GM21360 (cell line): ENCODE measurements around the gene XAB2.

Source experiments
- ATAC-seq: cut with Tn5 transposase; IDR thresholded peaks from one replicate; pipeline ENCODE4 v1.9.1; 2021; ENCODE audit warnings: mild to moderate bottlenecking, moderate library complexity; ENCODE audit not compliant: unreplicated experiment

The XAB2 gene

DNA sequence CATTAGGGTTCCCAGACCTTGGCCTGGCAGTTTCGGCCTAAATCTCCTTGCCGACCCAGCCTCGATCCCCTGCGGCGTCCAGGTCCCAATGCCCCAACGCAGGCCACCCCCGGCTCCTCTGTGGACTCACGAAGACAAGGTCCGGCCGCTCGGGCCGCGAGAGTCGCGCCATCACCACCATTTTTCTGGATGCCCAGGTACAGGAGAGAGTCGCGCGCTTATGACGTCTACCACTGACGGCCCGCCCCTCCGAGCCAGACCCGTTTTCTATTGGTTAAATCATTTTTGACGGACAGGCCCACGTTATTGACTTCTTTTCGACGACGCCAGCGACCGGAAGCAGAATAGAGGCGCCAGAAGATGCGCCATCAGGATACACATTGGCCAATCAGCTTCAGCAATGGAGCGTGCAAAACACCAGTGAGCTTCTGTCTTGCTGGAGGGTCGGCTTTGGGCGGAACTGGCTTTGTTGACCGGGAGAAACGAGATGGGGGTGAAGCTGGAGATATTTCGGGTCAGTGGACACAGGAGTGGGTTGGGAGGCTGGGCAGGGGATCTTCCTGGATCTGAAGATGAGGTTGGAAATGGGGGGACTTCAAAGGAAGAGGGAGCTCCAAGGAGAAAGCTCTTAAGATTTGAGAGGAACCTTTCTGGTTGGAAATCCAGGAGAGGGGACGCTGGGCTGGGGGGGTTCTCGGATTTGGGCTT lies at the start of gene XAB2, which contains the start of gene PET100:
Gene XAB2 (minus strand): TSS at position 199 of the 708 bp plus-strand sequence. CDS start 18 bp downstream, at position 181.
Gene PET100 (plus strand): TSS at position 447 of the 708 bp plus-strand sequence. CDS start 41 bp downstream, at position 488.
- peak; percentile 85 for ATAC-seq

DNA sequence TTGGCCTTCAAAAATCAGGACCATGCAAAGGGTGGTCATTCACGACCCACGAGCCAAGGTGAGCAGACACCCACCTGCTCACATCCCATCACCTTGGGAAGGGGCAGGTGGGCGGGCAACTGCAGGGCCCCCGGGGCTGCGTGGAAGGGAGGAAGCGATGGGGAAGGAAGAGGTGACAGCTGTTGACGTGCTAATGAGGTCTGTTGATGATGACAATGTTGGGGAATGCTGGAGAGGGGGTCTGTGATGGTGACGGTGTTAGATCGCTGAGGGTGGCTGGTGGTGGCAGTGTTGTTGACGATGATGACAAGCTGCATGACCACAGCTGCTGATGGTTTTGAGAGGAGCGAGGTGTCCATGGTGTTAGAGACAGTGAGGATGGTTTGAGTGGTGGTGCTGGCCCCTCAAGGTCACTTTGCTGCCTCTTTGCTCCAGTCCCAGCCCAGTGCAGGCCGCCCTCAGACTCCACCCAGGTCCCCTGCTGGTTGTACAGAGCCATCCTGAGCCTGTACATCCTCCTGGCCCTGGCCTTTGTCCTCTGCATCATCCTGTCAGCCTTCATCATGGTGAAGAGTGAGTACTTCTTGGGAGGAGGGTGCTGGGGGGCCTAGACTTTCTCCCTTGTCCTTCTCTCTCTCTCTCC lies 48.4 kb upstream of the XAB2 start:
- ATAC-seq: no peak

DNA sequence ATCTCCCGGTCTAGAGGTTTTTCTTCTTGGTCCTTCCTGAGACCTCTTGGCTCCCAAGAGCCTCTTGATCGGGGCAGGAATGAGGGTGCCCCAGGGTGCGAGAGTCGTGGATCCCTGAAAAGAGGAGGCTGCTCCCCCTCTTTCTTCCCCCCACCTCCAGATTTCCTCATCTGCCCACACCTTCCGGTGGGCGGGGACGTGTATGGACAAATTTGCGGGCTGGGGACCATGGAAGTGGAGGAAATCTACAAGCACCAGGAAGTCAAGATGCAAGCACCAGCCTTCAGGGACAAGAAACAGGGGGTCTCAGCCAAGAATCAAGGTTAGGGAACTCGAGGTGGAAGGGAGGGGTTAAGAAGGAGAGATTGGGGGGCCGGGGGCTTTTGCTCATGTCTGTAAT lies 47.5 kb upstream of the XAB2 start, which contains the start of gene MCEMP1:
Gene MCEMP1 (plus strand): TSS at position 237 of the 400 bp plus-strand sequence. CDS start 31 bp downstream, at position 268.
- no peak for ATAC-seq

DNA sequence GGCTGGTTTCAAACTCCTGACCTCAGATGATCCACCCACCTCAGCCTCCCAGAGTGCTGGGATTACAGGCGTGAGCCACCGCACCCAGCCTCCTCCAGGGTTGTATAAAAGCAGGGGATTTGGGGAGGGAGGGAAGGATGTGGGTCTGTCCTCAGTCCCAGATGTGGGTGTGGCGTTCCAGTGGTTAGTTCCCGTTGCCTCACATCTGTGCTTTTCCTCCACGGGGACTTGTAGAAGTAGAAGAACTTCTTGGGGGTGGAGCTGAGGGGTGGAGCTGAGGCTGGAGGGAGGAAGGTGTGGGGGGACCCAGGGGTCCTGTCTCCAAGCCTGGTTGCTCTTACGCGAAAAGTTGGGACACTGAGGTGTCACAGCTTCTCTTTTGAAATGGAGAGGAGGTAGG lies 47.0 kb upstream of the XAB2 start:
- ATAC-seq: no peak

DNA sequence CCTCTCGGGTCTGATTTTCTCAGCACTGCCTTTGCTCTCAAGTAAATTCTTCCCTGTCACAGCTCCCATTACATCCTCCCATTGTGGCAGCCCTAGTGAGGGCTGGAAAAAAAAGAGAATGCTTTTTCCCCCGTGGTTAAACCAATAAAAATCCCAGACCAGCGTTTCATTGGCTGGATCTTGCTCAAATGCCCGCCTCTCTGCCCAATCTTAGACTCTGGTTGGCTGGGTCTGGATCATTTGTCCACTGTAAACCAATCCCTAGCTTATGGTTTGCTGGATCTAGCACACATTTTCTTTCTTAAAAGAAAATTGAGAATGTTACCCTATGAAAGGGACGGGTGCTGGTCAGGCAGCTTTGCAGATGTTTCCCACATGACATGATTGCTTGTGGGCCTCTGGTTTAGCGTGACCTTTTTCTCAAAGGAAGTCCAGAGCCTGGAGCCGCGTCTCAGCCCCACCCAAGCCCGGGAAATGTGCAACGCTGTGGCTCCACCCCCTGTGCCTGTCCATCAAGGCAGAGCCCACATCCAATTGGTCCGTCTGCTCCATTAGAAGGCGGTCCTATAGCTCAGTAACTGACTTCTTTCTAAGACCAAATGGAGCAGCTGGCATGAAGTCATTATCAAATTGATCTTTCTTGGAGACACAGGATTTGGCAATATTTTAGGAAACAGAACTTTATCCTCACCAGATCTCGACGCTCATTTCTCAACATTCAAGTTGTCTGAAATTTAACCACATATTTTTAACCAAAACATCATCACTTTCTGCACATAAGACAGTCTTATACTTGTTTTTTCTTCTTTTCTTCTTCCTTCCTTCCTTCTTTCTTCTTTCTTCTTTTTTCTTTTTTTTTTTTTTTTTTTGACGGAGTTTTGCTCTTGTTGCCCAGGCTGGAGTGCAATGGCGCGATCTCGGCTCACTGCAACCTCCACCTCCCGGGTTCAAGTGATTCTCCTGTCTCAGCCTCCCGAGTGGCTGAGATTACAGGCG lies 45.0 kb upstream of the XAB2 start:
- no peak for ATAC-seq

DNA sequence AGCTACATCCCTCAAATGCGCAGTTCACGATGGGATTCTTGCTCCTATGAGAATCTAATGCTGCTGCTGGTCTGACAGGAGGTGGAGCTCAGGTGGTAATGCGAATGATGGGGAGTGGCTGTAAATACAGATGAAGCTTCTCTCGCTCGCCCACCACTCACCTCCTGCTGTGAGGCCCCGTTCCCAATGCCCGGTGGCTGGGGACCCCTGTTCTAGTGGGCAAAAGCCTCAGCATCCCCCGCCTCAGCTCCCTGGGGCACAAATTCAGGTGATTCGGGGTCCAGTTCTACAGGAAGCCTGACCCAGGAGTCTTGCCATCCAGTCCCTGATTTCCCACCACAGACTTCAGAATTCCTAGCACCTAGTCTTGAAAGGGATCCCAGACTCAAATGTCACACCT lies 43.2 kb upstream of the XAB2 start:
- ATAC-seq: no peak

DNA sequence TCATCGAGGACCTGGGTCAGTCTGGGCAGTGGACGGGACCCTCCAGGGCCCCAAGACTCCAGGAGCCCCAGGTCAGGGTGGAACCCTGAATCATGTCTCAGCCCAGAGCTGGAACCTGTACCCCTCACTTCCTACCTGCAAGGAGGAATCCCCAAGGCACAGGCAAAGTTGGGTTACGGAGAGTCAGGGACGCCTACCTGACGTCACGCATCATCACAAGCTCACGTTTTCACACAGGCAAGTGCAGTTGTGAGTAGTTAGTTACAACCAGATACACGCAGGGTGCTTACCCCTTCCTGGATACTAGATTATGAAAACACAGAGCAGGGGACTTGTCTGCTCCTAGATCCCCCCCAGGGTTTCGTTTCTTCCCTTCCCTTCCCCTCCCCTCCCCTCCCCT lies 41.4 kb upstream of the XAB2 start:
- no peak for ATAC-seq

DNA sequence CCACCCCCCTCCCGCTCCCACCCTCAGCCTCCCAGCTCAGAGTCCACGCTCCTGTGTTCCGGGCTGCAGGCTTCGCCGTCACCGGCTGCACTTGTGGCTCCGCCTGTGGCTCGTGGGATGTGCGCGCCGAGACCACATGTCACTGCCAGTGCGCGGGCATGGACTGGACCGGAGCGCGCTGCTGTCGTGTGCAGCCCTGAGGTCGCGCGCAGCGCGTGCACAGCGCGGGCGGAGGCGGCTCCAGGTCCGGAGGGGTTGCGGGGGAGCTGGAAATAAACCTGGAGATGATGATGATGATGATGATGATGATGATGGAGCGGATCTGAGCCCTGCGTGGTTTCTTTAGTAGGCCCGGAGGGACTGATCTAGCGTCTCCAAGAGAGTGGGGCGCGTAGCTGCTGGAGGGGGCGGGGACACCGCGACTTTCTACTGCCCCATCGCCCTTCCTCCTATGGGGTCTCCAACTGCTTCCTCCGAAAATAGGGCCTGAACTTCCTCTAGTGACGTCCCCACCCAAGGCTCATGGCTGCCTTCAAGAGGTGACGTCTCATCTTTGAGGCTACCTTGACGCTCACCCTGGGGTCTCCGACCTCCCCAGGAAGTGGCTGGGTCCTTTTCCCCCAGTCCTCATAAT lies 40.9 kb upstream of the XAB2 start:
- no peak for ATAC-seq

DNA sequence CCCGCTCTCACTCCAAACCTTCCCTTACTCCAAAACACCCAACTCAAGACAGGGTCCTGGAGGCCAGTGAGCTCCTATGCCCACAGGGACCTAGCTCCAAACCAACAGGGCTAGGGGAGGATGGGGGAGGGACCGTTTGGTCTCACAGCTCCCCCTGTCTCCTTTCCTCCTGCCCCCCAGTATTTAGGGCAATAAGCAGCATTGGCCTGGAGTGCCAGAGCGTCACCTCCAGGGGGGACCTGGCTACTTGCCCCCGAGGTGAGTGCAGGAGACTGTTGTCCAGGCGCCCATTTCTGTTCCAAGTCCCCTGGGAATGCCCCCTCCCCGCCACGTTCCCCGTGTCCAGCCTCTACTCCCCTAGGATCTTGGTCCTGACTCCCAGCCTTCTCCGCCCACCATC lies 40.3 kb upstream of the XAB2 start:
- no peak for ATAC-seq

DNA sequence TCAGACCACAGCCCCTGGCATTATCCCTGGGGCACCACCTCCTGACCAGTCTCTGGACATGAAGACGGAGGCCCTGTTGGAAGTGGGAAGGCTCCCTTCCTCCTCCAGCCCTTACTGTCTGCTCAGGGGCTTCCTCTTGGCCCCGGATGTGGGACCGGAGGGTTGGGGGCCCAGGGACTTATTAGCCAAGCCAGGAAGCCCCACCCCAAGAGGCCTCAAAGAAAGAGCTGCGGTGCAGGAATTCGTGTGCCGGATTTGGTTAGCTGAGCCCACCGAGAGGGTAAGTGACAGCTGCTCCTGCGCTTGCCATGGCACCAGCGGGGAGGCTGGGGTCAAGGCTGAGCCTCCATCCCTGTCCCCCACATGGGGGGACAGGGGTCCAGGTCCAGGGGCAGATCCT lies 39.5 kb upstream of the XAB2 start, which contains the start of gene RETN:
Gene RETN (plus strand): TSS at position 208 of the 400 bp plus-strand sequence. CDS start 278 bp downstream, outside the sequence.
- no peak for ATAC-seq

DNA sequence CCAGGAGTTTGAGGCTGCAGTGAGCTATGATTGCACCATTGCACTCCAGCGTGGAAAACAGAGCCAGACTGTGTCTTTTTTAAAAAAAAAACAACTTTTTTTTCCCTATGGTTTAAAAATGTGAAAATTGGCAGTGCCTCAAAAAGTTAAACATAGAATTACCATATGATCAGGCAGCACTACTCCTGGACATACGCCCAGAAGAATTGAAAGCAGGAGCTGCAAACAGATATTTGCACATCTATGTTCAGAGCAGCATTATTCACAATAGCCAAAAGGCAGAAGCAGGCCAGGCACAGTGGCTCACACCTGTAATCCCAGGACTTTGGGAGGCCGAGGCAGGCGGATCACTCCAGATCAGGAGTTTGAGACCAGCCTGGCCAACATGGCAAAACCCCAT lies 35.7 kb upstream of the XAB2 start:
- no peak for ATAC-seq

DNA sequence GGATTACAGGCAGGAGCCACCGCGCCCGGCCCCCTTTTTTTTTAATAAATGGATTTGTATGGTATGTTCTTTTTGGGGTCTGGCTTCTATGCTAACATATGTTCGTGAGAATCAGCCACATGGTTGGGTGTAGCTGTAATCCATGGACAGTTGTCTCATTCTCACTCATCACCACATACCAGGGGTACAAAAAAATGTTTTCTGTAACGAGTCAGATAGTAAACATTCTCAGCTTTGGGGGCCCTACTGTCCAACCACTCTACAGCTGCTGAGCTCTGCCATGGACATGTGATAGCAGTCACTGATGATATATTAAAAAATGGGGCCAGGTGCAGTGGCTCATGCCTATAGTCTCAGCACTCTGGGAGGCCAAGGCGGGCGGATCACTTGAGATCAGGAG lies 34.4 kb upstream of the XAB2 start:
- no peak for ATAC-seq

DNA sequence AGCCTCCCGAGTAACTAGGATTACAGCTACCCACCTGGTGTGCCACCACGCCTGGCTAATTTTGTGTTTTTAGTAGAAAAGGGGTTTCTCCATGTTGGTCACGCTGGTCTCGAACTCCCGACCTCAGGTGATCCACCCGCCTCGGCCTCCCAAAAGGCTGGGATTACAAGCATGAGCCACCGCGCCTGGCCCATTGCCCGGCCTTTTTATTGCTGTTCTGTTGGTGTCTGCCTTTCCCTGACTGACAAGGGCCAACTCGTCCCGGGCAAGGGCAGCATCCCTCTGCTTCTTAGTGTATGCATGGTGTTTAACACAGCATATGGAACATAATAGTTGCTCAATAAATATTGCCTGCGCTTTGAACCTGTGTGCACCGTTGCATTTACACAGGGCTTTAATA lies 33.3 kb upstream of the XAB2 start:
- no peak for ATAC-seq

DNA sequence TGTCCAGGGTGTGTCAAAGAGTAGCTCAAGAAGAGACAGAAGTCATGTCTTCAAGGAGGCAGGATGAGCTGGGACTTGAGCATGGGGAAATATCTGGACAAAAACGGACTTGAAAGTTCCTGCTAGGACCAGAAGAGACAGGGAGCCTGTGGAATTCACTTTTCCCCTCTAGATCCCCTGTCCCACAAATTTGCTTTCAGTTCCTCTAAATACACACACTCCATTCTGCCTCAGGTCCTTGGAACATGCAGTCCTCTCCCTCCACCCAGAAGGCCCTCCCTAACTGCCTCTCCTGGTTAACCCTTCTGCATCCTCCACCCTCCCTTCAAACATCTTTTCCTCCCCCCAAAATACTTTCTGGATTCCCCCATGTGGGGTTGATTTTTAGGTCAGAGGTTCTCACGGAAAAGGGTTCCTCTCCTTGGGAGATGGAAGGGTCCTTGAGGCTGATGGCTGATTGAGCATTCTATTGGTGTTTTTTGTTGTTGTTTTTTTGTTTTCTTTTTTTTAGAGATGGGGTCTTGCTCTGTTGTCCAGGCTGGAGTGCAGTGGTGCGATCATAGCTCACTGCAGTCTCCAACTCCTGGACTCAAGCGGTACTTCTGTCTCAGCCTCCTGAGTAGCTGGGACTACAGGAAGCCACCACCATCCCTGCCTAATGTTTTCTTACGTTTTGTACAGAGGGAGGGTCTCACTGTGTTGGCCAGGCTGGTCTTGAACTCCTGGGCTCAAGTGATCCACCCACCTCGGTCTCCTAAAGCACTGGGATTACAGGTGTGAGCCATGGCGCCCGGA lies 32.6 kb upstream of the XAB2 start:
- no peak for ATAC-seq

DNA sequence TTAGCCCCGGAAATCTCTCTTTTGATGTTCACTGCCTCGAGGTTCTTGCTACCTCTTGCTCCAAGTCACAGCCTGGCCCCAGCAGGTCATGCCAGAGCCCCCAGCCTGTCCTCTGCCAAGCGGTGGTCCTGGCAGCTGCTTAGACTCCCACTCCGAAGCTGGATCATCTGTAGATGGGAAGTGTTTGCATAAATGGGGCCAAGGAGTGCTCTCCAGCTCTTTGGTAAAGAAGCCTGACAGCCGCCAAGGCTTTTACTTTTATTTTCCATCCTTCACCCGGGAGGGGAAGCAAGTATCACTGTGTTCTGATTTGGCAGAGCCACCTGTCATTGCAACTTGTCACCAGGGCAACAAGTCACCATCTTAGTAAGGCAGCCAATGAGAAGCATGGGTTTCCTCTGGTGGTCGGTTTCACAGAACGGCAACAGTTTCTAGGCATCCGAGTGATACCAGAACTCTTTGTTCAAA lies 28.9 kb upstream of the XAB2 start:
- no peak for ATAC-seq

DNA sequence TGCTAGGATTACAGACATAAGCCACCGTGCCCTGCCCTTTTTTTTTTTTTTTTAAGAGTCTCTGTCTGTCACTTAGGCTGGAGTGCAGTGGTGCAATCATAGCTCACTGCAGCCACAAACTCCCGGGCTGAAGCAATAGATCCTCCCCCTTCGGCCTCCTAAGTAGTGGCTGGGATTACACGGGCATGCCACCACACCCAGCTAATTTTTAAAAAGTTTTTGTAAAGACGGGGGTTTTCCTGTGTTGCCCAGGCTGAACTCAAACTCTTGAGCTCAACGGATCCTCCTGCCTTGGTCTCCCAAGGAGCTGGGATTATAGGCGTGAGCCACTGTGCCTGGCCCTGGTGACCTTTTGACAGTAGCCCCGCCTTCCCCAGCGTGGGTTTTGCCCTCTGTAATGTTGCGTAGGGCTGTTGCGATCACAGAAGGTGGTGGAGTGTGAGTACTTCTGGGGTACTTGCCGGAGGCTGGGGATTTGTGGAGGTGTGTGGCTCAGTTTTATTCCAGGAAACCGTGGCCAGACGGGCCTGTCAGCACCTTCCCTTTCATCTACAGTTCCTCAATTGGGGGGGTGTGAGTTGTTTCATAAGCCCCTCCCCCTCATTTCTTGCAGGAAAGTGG lies 27.9 kb upstream of the XAB2 start:
- ATAC-seq: no peak

DNA sequence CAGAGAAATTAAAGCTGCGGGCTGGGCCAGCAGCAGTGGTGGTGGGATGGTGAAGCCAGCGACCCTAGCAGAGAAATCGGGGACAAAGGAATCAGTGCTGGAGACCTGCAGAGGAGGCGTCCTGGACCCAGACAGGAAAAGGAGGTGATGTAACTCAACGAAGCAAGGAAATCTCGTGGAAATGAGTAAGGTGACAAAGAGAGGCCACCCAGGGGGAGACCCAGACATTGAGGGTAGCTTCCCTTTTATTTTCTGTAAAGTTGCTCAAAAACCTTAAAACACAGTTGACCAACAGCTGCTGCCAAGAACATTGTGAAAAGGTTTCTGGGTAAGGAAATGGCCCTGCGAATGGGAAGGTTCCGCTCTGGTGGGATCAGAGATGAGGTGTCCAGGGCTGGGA lies 26.2 kb upstream of the XAB2 start:
- no peak for ATAC-seq

DNA sequence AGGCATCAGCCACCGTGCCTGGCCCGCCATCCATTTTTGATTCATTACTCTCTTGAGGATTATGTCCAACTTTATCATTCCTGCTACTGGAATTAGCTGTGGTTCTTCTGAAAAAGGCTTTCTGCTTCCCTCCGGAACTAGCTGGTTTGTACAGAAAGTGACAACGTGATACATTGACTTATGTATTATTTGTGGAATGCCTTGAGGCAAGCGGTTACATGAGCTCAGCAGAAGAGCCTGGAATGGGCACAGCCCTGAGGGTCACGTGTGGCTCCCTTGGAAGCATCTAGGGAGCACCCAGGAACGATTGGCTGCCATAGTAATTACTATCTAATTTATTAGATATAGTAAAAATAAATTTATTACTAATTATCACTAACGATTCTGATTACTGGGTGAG lies 25.1 kb upstream of the XAB2 start:
- ATAC-seq: no peak

DNA sequence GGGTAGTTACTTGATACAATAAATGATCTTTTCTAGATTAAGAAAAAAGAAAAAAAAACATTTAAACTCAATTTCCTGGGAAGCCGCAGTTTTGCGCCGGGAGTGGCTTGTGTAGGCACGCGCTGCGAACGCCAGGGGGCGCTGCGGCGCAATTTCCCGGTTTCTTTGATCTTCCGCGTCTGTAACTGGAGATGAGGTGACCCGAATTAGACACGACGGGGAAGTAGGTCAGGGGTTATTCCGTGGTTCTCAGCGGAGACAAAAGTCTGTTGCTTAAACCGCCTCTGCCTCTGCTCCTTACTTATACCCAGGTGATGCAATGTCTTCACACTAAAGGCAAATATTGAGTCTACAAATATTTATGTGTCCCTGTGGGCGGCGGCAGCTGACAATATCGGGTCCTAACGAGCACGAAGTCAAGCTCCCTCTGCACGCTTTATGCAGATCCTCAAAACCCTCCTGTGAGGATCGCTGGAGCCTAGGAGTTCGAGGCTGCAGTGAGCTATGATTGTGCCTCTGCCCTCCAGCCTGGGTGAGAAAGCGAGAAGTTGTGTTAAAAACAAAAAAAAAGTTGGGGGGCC lies 22.8 kb upstream of the XAB2 start:
- ATAC-seq: no peak
